ENCODE measurements around the gene DDX39B. TPM values are rescaled to one million over a fixed set of nuclear protein-coding genes. Genes with fewer than 3 reads are reported as not detected.

The DDX39B gene
- total RNA-seq, 1 donor from 2014 or later: 336 TPM

DNA sequence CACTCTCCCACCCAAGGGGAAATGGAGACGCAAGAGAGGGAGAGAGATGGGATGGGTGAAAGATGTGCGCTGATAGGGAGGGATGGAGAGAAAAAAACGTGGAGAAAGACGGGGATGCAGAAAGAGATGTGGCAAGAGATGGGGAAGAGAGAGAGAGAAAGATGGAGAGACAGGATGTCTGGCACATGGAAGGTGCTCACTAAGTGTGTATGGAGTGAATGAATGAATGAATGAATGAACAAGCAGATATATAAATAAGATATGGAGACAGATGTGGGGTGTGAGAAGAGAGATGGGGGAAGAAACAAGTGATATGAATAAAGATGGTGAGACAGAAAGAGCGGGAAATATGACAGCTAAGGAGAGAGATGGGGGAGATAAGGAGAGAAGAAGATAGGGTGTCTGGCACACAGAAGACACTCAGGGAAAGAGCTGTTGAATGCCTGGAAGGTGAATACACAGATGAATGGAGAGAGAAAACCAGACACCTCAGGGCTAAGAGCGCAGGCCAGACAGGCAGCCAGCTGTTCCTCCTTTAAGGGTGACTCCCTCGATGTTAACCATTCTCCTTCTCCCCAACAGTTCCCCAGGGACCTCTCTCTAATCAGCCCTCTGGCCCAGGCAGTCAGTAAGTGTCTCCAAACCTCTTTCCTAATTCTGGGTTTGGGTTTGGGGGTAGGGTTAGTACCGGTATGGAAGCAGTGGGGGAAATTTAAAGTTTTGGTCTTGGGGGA, 34.3 kb upstream of the DDX39B start:
- DNase-seq (ENCODE audit: low spot score): no peak
- H3K27ac Mint-ChIP-seq (ENCODE audit: unreplicated experiment): no peak overlapping the region
- TF ChIP-seq, protein P1, sequence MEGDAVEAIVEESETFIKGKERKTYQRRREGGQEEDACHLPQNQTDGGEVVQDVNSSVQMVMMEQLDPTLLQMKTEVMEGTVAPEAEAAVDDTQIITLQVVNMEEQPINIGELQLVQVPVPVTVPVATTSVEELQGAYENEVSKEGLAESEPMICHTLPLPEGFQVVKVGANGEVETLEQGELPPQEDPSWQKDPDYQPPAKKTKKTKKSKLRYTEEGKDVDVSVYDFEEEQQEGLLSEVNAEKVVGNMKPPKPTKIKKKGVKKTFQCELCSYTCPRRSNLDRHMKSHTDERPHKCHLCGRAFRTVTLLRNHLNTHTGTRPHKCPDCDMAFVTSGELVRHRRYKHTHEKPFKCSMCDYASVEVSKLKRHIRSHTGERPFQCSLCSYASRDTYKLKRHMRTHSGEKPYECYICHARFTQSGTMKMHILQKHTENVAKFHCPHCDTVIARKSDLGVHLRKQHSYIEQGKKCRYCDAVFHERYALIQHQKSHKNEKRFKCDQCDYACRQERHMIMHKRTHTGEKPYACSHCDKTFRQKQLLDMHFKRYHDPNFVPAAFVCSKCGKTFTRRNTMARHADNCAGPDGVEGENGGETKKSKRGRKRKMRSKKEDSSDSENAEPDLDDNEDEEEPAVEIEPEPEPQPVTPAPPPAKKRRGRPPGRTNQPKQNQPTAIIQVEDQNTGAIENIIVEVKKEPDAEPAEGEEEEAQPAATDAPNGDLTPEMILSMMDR (IDR thresholded peaks at IDR 0.05; ENCODE audit: unreplicated experiment): no peak
- no peak overlapping the region for H3K4me3 Mint-ChIP-seq (ENCODE audit: unreplicated experiment)
- peaks cover 18% of the 10 kb centered on the region for H3K4me1 Mint-ChIP-seq (ENCODE audit: unreplicated experiment)
- H3K9me3 Mint-ChIP-seq (ENCODE audit: unreplicated experiment): no peaks in the 10 kb centered on the region
- no peaks in the 10 kb centered on the region for H3K36me3 Mint-ChIP-seq (ENCODE audit: low read depth, unreplicated experiment)
- peaks cover 11% of the 10 kb centered on the region for H3K27me3 Mint-ChIP-seq (ENCODE audit: unreplicated experiment)

DNA sequence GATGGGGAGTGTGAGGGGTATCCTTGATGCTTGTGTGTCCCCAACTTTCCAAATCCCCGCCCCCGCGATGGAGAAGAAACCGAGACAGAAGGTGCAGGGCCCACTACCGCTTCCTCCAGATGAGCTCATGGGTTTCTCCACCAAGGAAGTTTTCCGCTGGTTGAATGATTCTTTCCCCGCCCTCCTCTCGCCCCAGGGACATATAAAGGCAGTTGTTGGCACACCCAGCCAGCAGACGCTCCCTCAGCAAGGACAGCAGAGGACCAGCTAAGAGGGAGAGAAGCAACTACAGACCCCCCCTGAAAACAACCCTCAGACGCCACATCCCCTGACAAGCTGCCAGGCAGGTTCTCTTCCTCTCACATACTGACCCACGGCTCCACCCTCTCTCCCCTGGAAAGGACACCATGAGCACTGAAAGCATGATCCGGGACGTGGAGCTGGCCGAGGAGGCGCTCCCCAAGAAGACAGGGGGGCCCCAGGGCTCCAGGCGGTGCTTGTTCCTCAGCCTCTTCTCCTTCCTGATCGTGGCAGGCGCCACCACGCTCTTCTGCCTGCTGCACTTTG, 33.6 kb upstream of the DDX39B start, which contains the start of gene TNF:
TSS of gene TNF (plus strand) at position 231 of the 567 bp plus-strand sequence. CDS start at position 408, 177 bp downstream.
- H3K36me3 Mint-ChIP-seq (ENCODE audit: low read depth, unreplicated experiment): no peaks in the 10 kb centered on the region
- no peak within 1 kb of the TSS for H3K4me3 Mint-ChIP-seq (ENCODE audit: unreplicated experiment)
- no peaks in the 10 kb centered on the region for H3K9me3 Mint-ChIP-seq (ENCODE audit: unreplicated experiment)
- no peak for DNase-seq (ENCODE audit: low spot score)
- peaks cover 15% of the 10 kb centered on the region for H3K4me1 Mint-ChIP-seq (ENCODE audit: unreplicated experiment)
- H3K27me3 Mint-ChIP-seq (ENCODE audit: unreplicated experiment): peaks cover 9% of the 10 kb centered on the region
- no peak within 1 kb of the TSS for H3K27ac Mint-ChIP-seq (ENCODE audit: unreplicated experiment)
- TF ChIP-seq, protein P1 (IDR thresholded peaks at IDR 0.05; ENCODE audit: unreplicated experiment): no peak

DNA sequence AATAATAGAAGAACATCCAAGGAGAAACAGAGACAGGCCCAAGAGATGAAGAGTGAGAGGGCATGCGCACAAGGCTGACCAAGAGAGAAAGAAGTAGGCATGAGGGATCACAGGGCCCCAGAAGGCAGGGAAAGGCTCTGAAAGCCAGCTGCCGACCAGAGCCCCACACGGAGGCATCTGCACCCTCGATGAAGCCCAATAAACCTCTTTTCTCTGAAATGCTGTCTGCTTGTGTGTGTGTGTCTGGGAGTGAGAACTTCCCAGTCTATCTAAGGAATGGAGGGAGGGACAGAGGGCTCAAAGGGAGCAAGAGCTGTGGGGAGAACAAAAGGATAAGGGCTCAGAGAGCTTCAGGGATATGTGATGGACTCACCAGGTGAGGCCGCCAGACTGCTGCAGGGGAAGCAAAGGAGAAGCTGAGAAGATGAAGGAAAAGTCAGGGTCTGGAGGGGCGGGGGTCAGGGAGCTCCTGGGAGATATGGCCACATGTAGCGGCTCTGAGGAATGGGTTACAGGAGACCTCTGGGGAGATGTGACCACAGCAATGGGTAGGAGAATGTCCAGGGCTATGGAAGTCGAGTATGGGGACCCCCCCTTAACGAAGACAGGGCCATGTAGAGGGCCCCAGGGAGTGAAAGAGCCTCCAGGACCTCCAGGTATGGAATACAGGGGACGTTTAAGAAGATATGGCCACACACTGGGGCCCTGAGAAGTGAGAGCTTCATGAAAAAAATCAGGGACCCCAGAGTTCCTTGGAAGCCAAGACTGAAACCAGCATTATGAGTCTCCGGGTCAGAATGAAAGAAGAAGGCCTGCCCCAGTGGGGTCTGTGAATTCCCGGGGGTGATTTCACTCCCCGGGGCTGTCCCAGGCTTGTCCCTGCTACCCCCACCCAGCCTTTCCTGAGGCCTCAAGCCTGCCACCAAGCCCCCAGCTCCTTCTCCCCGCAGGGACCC, 32.6 kb upstream of the DDX39B start:
- Mint-ChIP-seq H3K27me3 (ENCODE audit: unreplicated experiment) (peaks cover 8% of the 10 kb centered on the region), H3K27ac (ENCODE audit: unreplicated experiment) (no peak overlapping the region), H3K9me3 (ENCODE audit: unreplicated experiment) (no peaks in the 10 kb centered on the region), H3K4me3 (ENCODE audit: unreplicated experiment) (no peak overlapping the region), H3K36me3 (ENCODE audit: low read depth, unreplicated experiment) (no peaks in the 10 kb centered on the region), H3K4me1 (ENCODE audit: unreplicated experiment) (peaks cover 13% of the 10 kb centered on the region)
- DNase-seq (ENCODE audit: low spot score): no peak
- TF ChIP-seq, protein P1 (IDR thresholded peaks at IDR 0.05; ENCODE audit: unreplicated experiment): no peak

DNA sequence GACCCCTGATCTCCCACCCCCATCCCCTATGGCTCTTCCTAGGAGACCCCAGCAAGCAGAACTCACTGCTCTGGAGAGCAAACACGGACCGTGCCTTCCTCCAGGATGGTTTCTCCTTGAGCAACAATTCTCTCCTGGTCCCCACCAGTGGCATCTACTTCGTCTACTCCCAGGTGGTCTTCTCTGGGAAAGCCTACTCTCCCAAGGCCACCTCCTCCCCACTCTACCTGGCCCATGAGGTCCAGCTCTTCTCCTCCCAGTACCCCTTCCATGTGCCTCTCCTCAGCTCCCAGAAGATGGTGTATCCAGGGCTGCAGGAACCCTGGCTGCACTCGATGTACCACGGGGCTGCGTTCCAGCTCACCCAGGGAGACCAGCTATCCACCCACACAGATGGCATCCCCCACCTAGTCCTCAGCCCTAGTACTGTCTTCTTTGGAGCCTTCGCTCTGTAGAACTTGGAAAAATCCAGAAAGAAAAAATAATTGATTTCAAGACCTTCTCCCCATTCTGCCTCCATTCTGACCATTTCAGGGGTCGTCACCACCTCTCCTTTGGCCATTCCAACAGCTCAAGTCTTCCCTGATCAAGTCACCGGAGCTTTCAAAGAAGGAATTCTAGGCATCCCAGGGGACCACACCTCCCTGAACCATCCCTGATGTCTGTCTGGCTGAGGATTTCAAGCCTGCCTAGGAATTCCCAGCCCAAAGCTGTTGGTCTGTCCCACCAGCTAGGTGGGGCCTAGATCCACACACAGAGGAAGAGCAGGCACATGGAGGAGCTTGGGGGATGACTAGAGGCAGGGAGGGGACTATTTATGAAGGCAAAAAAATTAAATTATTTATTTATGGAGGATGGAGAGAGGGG, 31.7 kb upstream of the DDX39B start:
- peak overlapping the region; percentile 42 for H3K27ac Mint-ChIP-seq (ENCODE audit: unreplicated experiment)
- peaks cover 13% of the 10 kb centered on the region for H3K4me1 Mint-ChIP-seq (ENCODE audit: unreplicated experiment)
- H3K36me3 Mint-ChIP-seq (ENCODE audit: low read depth, unreplicated experiment): no peaks in the 10 kb centered on the region
- no peak for DNase-seq (ENCODE audit: low spot score)
- H3K4me3 Mint-ChIP-seq (ENCODE audit: unreplicated experiment): no peak overlapping the region
- TF ChIP-seq, protein P1 (IDR thresholded peaks at IDR 0.05; ENCODE audit: unreplicated experiment): no peak
- H3K9me3 Mint-ChIP-seq (ENCODE audit: unreplicated experiment): no peaks in the 10 kb centered on the region
- H3K27me3 Mint-ChIP-seq (ENCODE audit: unreplicated experiment): peaks cover 9% of the 10 kb centered on the region

Measured in endothelial cell (in vitro differentiated cells).